ENCODE measurements around the gene SERPINC1. TPM values are rescaled to one million over a fixed set of nuclear protein-coding genes. Genes with fewer than 3 reads are reported as not detected.

The SERPINC1 gene
- total and polyA plus RNA-seq, 9 of the 15 experiments (the other 6 are each of a cell fraction or from before 2014, with no cell fraction given) = 0.07 to 1.2 (median 0.50) TPM

- TF ChIP-seq ZFX (CRISPR knock-in tag; IDR thresholded peaks at IDR 0.05) = 0 out of 2 replicates have a peak, but pooled peaks have one; percentile 9
- TF ChIP-seq SETDB1 (IDR thresholded peaks at IDR 0.05; ENCODE audit: low read length) = no peak
- TF ChIP-seq RBM22 (IDR thresholded peaks at IDR 0.05; ENCODE audit: low read depth, low read length, poor library complexity, severe bottlenecking) = no peak
- TF ChIP-seq ZNF695 (CRISPR knock-in tag; IDR thresholded peaks at IDR 0.05) = peak; percentile 73; the same call in 1 of the 2 replicates
- TF ChIP-seq ZBTB49 (CRISPR knock-in tag; IDR thresholded peaks at IDR 0.05; ENCODE audit: borderline replicate concordance) = no peak
- no peak for TF ChIP-seq EZH2 (IDR thresholded peaks at IDR 0.05; ENCODE audit: borderline replicate concordance, low read depth, low read length)
- TF ChIP-seq ASH1L (IDR thresholded peaks at IDR 0.05; ENCODE audit: borderline replicate concordance, low read depth, partially characterized antibody) = no peak
- no peak for TF ChIP-seq MBD1 (CRISPR knock-in tag; IDR thresholded peaks at IDR 0.05)
- TF ChIP-seq CBFA2T2 (conservative IDR thresholded peaks at IDR 0.05) = no peak
- TF ChIP-seq RBFOX2 (IDR thresholded peaks at IDR 0.05; ENCODE audit: low read depth, low read length) = peak; percentile 68
- TF ChIP-seq CREM (IDR thresholded peaks at IDR 0.05; ENCODE audit: low read depth) = no peak
- no peak for TF ChIP-seq ZNF639 (CRISPR knock-in tag; conservative IDR thresholded peaks at IDR 0.05 in 1 of 2, IDR thresholded peaks at IDR 0.05 in 1 of 2)
- peak; percentile 60; the same call in 1 of the 2 replicates for TF ChIP-seq CGGBP1 (CRISPR knock-in tag; IDR thresholded peaks at IDR 0.05)
- TF ChIP-seq POLR2H (tag; IDR thresholded peaks at IDR 0.05; ENCODE audit: low read depth) = no peak
- no peak for TF ChIP-seq MTA3 (IDR thresholded peaks at IDR 0.05; ENCODE audit: borderline replicate concordance)
- no peak for TF ChIP-seq PHB (CRISPR knock-in tag; IDR thresholded peaks at IDR 0.05)
- TF ChIP-seq TAL1 (IDR thresholded peaks at IDR 0.05) = no peak
- no peak for TF ChIP-seq JUN (IDR thresholded peaks at IDR 0.05; ENCODE audit: borderline replicate concordance, low read depth, low read length)
- no peak for TF ChIP-seq JUN (CRISPR knock-in tag; IDR thresholded peaks at IDR 0.05; ENCODE audit: borderline replicate concordance)
- no peak for TF ChIP-seq ZNF23 (CRISPR knock-in tag; IDR thresholded peaks at IDR 0.05)
- TF ChIP-seq MAFK (IDR thresholded peaks at IDR 0.05; ENCODE audit: low read length) = no peak
- TF ChIP-seq TFAM (CRISPR knock-in tag; conservative IDR thresholded peaks at IDR 0.05) = no peak
- TF ChIP-seq ZNF444 (CRISPR knock-in tag; IDR thresholded peaks at IDR 0.05) = 0 out of 2 replicates have a peak, but pooled peaks have one; percentile 9
These were observed 53.6 kb downstream of the SERPINC1 start (continued) for GRCh38 chr1:173863224-173864161.

Data from K562 (cell line).